Posterior vena cava (tissue), 2 donors: ENCODE results near the gene SNU13. TPM values are rescaled to one million over a fixed set of nuclear protein-coding genes. Genes with fewer than 3 reads are reported as not detected.
"Not testable (repeated sequence)": the region's sequence is repeated elsewhere in the genome, so short reads cannot be mapped to it uniquely, and the experiment has no call there.

ENCODE experiments used
- DNase-seq: peaks from one replicate; pipeline ENCODE4 v3.0.0-alpha.2; 2020; ENCODE audit warnings: low spot score
- intact Hi-C, 2 donors: fragments of 100-400 bp; cut with DNase I; formaldehyde crosslinking; loops; one replicate each; pipeline versions ENCODE4 v1.14.1 to v1.14.2; 2022 to 2023
- long read RNA-seq, 2 donors: library from polyadenylated mRNA; unstranded; transcript quantifications; one replicate each; pipeline ENCODE4 v2.0.0, GENCODE V29; 2020 to 2021
- total RNA-seq, 2 donors: library from RNA; stranded (reverse); fragmentation: NEBNext Ultra II Directional; extraction: Animal tissue kit (Norgen Biotek cat#: 25700); gene quantifications; one replicate each; pipeline ENCODE4 v1.2.1, GENCODE V29; 2021
- donor health status: DM: yes; HTN: yes; CAD: no.
- donor health status: DM: yes; HTN: yes; CAD: no.

Gene SNU13
- total RNA-seq = 100 to 1,000 TPM in 1 of 2 donors, 10 to 100 TPM in 1; 86.2 to 103 TPM
- long read RNA-seq, donor 1, transcript SNU13-202 (3 exons, 1,503 nt) = major isoform, 13 of 20 reads
- long read RNA-seq, donor 1, partial matches to known transcripts = 0 of 20 reads
- long read RNA-seq, donor 1, other reads (novel, unspliced or antisense) = 3 of 20 reads
- long read RNA-seq, donor 2, transcript SNU13-202 (3 exons, 1,503 nt) = major isoform, 155 of 204 reads
- long read RNA-seq, donor 2, transcript SNU13-201 (3 exons, 877 nt) = minor isoform, 36 of 204 reads
- long read RNA-seq, donor 2, partial matches to known transcripts = 2 of 204 reads
- long read RNA-seq, donor 2, other reads (novel, unspliced or antisense) = 8 of 204 reads

DNA sequence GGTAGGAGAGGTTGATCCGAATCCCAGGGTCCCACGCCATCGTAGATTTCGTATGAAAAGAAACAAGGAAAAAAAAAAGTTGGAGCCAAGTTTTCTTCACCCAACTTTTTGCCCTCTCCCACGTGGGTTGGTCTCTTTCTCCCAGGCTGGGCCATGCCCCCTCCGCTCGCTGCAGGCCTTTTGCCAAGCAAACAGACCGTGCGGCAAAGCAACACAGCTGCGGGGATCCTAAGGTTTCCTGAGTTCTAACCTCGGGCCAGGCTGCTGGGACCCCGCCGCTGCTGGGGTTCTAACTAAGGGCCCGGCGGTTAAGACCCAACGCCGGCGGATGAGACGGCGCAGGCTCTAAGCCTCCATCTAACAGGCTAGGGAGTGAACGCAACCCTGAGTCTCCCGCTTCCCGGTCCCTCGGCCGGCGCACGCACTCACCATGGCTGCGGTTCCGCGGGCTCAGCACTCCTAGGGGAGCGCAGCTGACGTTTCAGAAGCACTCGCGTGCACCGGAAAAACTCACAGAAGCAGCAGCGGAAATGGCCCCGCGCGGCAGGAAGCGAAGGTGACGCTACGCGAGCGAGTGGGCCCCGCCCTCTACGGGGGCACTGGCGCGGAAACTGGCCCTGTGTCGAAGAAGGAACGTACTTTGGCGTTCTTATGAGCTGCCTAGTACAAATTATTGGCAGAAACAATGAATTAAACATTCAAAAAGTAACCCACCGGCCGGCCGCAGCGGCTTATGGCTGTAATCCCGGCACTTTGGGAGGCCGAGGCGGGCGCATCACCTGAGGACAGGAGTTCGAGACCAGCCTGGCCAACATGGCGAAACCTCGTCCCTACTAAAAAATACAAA, at the start of gene SNU13:
SNU13 (minus strand) TSS at position 503 of the 847 bp plus-strand sequence; CDS start at position 432, 71 bp downstream.
- peak; percentile 98 for DNase-seq
- intact Hi-C loops = no loop called here

- intact Hi-C loops, DNase-seq: not testable (repeated sequence)
Observed at GRCh38 chr22:41733241-41733640, 44.6 kb upstream of the SNU13 start.

DNA sequence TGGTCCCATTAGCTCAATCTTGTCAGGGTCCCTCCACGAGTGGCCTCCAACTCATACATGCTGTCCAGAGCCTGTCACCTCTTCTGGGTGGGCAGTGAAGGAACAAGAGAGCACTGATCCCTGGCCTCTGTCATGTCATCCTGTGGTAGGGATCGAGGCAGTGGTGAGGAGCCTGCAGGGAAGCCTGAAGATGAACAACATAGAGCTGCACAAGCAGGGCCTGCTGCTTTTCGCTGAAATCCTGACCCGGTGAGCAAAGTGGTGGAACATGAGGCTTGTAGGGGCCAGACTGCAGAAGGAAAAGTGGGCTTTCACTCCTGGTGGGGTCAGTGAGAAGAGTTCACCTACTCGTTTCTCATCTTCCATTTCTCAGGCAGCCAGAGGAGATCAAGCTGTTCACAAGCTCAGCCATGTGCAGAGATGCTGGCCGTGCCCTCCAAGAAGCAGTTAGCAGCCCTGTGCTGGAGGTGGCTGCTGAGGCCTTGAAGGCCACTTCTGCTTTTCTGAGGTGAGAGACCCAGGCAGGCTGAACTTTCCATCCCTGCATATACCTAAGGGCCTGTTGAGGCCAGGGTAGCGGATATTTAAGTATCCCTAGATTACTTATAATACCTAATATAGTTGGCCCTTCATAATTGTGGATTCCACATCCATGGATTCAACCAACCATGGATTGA, 43.6 kb upstream of the SNU13 start:
- no peak for DNase-seq
- intact Hi-C loops = no loop called here

GRCh38 chr22:41731609-41732008, 42.9 kb upstream of the SNU13 start:
- no peak for DNase-seq
- intact Hi-C loops = no loop called here

DNA sequence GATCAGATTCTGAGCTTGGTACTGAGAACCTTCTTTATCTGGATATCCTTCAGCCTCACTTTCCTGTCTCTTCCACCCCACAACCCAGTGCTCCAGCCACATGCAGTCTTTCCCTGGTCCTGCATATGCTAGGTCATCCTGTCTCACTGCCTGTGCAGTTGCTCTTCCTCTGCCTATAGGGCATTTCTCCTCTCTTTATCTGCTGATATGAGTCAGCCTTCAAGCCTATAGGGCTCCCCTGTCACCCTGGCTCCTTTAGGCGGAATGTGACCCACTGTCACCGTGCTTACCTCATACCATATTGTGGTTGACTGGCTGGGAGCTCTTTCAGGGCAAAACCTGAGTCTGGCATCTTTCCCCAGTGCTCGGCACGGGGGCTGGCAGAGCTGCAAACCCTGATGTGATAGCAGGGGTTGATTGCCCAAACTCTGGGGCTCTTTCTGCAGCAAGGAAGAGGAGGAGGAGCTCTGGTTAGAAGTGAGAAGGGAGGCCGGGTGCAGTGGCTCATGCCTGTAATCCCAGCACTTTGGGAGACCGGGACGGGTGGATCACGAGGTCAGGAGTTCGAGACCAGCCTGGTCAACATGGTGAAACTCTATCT, 36.9 kb upstream of the SNU13 start:
- intact Hi-C loops = no loop called here
- DNase-seq = no peak

- intact Hi-C loops = no loop called here
- no peak for DNase-seq
Observed at GRCh38 chr22:41722496-41722895, 33.8 kb upstream of the SNU13 start.

GRCh38 chr22:41713004-41713403, 24.3 kb upstream of the SNU13 start:
- DNase-seq = no peak
- intact Hi-C loops = no loop called here

- intact Hi-C loops = no loop called here
- no peak for DNase-seq
Observed at GRCh38 chr22:41709341-41709740, 20.7 kb upstream of the SNU13 start.

- no peak for DNase-seq
- intact Hi-C loops = no loop called here
Observed at GRCh38 chr22:41702763-41703162, 14.1 kb upstream of the SNU13 start.

DNA sequence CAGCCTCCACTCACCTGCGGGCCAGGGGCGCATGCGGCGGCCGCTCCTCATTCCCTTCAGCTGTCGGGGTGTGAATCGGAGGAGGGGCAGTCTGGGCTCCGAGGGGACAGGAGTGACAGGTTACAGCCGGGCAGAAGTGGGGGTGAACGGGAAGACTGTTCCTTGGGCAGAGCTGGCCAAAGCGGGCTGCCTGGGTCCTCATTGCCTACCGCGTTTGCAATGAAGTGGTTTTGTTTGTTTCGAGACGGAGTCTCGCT, 11.4 kb upstream of the SNU13 start:
- intact Hi-C loops = no loop called here
- no peak for DNase-seq

DNA sequence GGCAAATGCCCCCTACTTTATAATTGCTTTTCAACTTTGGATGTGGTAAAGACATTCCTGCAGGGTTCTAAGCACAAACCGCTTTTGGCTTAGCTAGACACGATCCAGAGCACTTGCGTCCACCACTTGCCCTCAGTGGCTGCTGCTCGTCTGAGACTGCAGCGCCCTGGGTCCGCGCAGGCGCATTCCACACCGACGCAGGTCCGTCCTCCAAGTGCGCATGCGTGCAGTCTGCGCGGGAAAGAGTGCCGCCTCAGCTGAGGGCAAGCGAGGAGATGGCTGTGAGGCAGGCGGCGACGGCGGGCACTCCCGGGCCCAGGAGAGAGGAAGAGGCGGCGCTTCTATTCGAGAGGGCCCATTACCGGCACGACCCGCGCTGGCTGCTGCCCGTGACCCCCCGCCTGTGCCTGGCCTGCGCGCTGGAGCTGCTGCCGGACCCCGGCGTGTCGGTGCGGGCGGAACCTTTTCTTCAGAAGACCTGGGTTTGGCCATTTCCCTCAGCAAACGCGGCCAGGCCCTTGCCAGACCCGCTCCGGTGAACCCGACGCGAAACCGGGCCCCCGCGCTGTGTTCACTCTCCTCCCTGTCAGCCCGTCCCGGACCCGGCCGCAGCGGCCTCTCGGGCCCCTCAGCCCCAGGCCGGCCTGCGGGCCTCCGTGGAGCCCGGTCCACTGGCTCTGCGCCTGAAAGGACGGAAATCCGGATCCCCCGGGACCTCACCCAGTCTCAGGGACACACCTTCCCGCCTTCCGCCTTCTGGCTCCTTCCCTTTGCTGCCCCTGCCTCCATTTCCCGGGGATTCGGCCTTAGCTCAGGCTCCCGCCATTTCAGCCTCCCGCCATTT, 10.8 kb upstream of the SNU13 start, which contains the start of gene MEI1:
MEI1 (plus strand) TSS at position 240 of the 844 bp plus-strand sequence; CDS start at position 276, 36 bp downstream.
- peak; percentile 96 for DNase-seq
- intact Hi-C loops = loop anchor here in 1 of 2 donors (5.0 kb wide), 1 partner anchor 243 kb away; no protein-coding TSS in a partner anchor

DNA sequence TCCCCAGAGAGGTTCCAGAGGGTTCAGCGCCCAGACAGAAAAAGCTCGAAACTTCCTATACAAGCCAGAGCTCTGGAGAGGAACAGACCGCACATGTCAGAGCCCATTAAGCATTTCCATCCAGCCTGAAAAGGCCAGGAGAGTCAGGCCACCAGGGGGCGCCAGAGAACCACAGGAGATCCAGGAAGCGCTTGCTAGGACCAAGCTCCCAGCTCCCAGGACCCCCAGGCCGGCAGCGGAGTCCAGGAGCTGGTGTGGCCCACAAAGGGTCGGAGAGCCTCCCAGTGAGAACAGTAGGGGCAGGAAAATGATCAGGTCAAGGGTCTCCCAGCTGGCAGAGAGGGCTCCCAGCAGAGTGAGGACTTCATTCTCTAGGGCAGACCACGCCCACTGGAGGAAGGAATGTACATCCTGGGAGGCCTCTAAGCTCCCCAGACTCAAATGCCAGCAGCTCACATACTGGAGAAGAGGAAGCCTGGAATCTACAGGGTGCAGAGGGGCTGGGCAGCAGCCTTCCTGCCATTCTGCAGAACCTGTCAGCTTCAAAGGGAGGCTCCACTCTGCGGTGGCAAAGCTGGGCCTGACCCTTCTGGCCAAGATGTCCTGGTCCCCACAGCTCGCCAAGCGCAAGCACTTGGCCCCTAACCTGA, 8.6 kb upstream of the SNU13 start:
- intact Hi-C loops = loop anchor here in 1 of 2 donors (5.0 kb wide), 1 partner anchor 245 kb away; no protein-coding TSS in a partner anchor

DNA sequence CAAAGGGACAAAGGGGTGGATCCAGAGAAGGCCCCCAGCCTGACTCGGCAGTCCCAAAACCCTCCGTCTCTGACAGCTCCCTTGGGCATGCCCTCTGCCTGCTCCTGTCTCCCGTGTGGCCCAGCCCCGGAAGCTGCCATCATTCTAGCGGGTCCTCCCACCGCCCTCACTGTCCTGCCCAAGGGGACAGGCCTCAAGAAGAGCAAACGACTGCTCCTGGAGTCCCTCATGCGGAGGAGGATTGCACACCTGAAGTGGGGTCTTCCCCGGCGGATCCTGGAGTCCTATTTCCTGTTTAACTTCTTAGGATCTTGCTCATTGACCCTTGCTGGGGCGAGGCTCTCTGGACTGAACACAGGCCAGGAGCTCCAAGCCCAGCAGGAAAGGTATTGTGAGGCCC, 8.0 kb upstream of the SNU13 start:
- intact Hi-C loops = loop anchor here in 1 of 2 donors (5.0 kb wide), 1 partner anchor 246 kb away; no protein-coding TSS in a partner anchor
- no peak for DNase-seq

More for the DNA sequence above, 8.6 kb upstream of the SNU13 start:
- DNase-seq = peak; percentile 98

GRCh38 chr22:41695211-41695610, 6.5 kb upstream of the SNU13 start:
- intact Hi-C loops = loop anchor here in 1 of 2 donors (5.0 kb wide), 1 partner anchor 247 kb away; no protein-coding TSS in a partner anchor
- no peak for DNase-seq

- peak; percentile 58 for DNase-seq
- intact Hi-C loops = no loop called here
Observed at GRCh38 chr22:41690476-41690875, 1.8 kb upstream of the SNU13 start.

GRCh38 chr22:41687901-41688364, 734 bp downstream of the SNU13 start:
- intact Hi-C loops = no loop called here

GRCh38 chr22:41686890-41687289, 1.8 kb downstream of the SNU13 start:
- intact Hi-C loops = not testable (repeated sequence)

More at GRCh38 chr22:41687901-41688364, 734 bp downstream of the SNU13 start:
- DNase-seq = no peak

GRCh38 chr22:41684194-41684593, 4.5 kb downstream of the SNU13 start:
- intact Hi-C loops = no loop called here
- DNase-seq = no peak

More at GRCh38 chr22:41686890-41687289, 1.8 kb downstream of the SNU13 start:
- not testable (repeated sequence) for DNase-seq
